SU-DHL-6 (cell line): Measurements from ENCODE around the gene MAP3K4.

Source experiments
- H2AFZ ChIP-seq: fragments of 200-600 bp; sonication (generic); 2 replicates; pipeline ENCODE4 v1.6.1; 2014; ENCODE audit warnings: low read depth, mild to moderate bottlenecking, moderate library complexity, mixed read lengths, antibody characterized with exemption, low read length; ENCODE audit not compliant: severe bottlenecking
- H3F3A ChIP-seq: fragments of 200-600 bp; shearing (Covaris generic); 2 replicates; pipeline ENCODE4 v1.6.0; 2016; ENCODE audit warnings: antibody characterized with exemption, mild to moderate bottlenecking; ENCODE audit not compliant: insufficient read depth
- H3K27ac ChIP-seq: fragments of 200-600 bp; sonication (generic); 2 replicates; pipeline ENCODE4 v1.5.1; 2016; ENCODE audit warnings: low read depth, mild to moderate bottlenecking, low read length, moderate library complexity, mixed read lengths
- H3K27me3 ChIP-seq: fragments of 200-600 bp; sonication (generic), shearing (Covaris generic); 2 replicates; pipeline ENCODE4 v1.6.0; 2014; ENCODE audit warnings: mild to moderate bottlenecking, low read length
- H3K36me3 ChIP-seq: fragments of 200-600 bp; sonication (generic); 2 replicates; pipeline ENCODE4 v1.6.1; 2014; ENCODE audit warnings: mild to moderate bottlenecking, low read length, mixed read lengths
- H3K4me2 ChIP-seq: fragments of 300-600, 200-600 bp; shearing (Covaris generic), sonication (generic); 2 replicates; pipeline ENCODE4 v1.6.0; 2014; ENCODE audit warnings: low read length, low read depth, mild to moderate bottlenecking; ENCODE audit not compliant: poor library complexity, severe bottlenecking
- H3K4me3 ChIP-seq: fragments of 200-600 bp; sonication (generic); 2 replicates; pipeline ENCODE4 v1.5.1; 2014; ENCODE audit warnings: antibody characterized with exemption, low read length, mild to moderate bottlenecking, mixed read lengths; ENCODE audit not compliant: insufficient read depth, poor library complexity, severe bottlenecking
- H3K79me2 ChIP-seq: fragments of 200-600 bp; sonication (generic); 2 replicates; pipeline ENCODE4 v1.6.1; 2014; ENCODE audit warnings: mild to moderate bottlenecking, low read length, moderate library complexity; ENCODE audit not compliant: insufficient read depth
- H3K9ac ChIP-seq: fragments of 200-600 bp; sonication (generic); 2 replicates; pipeline ENCODE4 v1.7.0; 2014; ENCODE audit warnings: mild to moderate bottlenecking, low read length
- H3K9me2 ChIP-seq: fragments of 200-600 bp; sonication (generic); replicated peaks from 2 replicates; pipeline ENCODE4 v1.6.1; 2014; ENCODE audit warnings: low read length; ENCODE audit not compliant: insufficient read depth
- H3K9me3 ChIP-seq: fragments of 200-600 bp; sonication (generic); 2 replicates; pipeline ENCODE4 v1.6.1; 2014; ENCODE audit warnings: low read length, mixed read lengths; ENCODE audit not compliant: insufficient read depth
- H4K20me1 ChIP-seq: fragments of 200-600 bp; sonication (generic); 2 replicates; pipeline ENCODE4 v1.6.1; 2014; ENCODE audit warnings: low read depth, mild to moderate bottlenecking, antibody characterized with exemption, low read length, moderate library complexity, mixed read lengths
- CTCF ChIP-seq: fragments of 200-600 bp; sonication (generic); IDR thresholded peaks from one replicate; pipeline ENCODE4 v1.5.1; 2017; ENCODE audit warnings: antibody characterized with exemption, mild to moderate bottlenecking, low read length, moderate library complexity; ENCODE audit not compliant: insufficient read depth, poor library complexity, severe bottlenecking
- EZH2phosphoT487 ChIP-seq: fragments of 200-600 bp; sonication (generic), shearing (Covaris generic); conservative IDR thresholded peaks from 2 replicates; pipeline ENCODE4 v1.6.1; 2018; ENCODE audit warnings: mild to moderate bottlenecking, antibody characterized with exemption, low read length, moderate library complexity, mixed read lengths

The MAP3K4 gene

GRCh38 chr6:161135695-161136591, 144.4 kb downstream of the MAP3K4 start:
- H3F3A ChIP-seq: no peaks in the 10 kb centered on the region
- no peaks in the 10 kb centered on the region for H3K27me3 ChIP-seq
- H4K20me1 ChIP-seq: no peaks in the 10 kb centered on the region
- H3K4me2 ChIP-seq: no peak overlapping the region
- TF ChIP-seq EZH2phosphoT487 (no peak), CTCF (no peak)
- H3K79me2 ChIP-seq: no peaks in the 10 kb centered on the region
- no peak overlapping the region for H2AFZ ChIP-seq
- H3K4me3 ChIP-seq: no peak overlapping the region
- no peaks in the 10 kb centered on the region for H3K36me3 ChIP-seq
- no peak overlapping the region for H3K9ac ChIP-seq
- no peaks in the 10 kb centered on the region for H3K9me2 ChIP-seq
- H3K9me3 ChIP-seq: no peaks in the 10 kb centered on the region
- H3K27ac ChIP-seq: no peak overlapping the region

GRCh38 chr6:161136655-161137054, 145.1 kb downstream of the MAP3K4 start:
- no peaks in the 10 kb centered on the region for H3K27me3 ChIP-seq
- no peak overlapping the region for H3K4me2 ChIP-seq
- no peaks in the 10 kb centered on the region for H3K9me3 ChIP-seq
- no peaks in the 10 kb centered on the region for H3K9me2 ChIP-seq
- no peak overlapping the region for H3K9ac ChIP-seq
- no peak overlapping the region for H3K27ac ChIP-seq
- H3F3A ChIP-seq: no peaks in the 10 kb centered on the region
- TF ChIP-seq CTCF (no peak), EZH2phosphoT487 (no peak)
- no peak overlapping the region for H2AFZ ChIP-seq
- H3K36me3 ChIP-seq: no peaks in the 10 kb centered on the region
- no peaks in the 10 kb centered on the region for H3K79me2 ChIP-seq
- no peak overlapping the region for H3K4me3 ChIP-seq
- H4K20me1 ChIP-seq: no peaks in the 10 kb centered on the region

GRCh38 chr6:161137320-161137719, 145.8 kb downstream of the MAP3K4 start:
- H3K36me3 ChIP-seq: no peaks in the 10 kb centered on the region
- H3K9me2 ChIP-seq: no peaks in the 10 kb centered on the region
- no peaks in the 10 kb centered on the region for H3K79me2 ChIP-seq
- H3K27me3 ChIP-seq: no peaks in the 10 kb centered on the region
- no peak overlapping the region for H2AFZ ChIP-seq
- H3K4me2 ChIP-seq: no peak overlapping the region
- H3K9ac ChIP-seq: no peak overlapping the region
- H3K4me3 ChIP-seq: no peak overlapping the region
- no peak overlapping the region for H3K27ac ChIP-seq
- no peaks in the 10 kb centered on the region for H3K9me3 ChIP-seq
- no peaks in the 10 kb centered on the region for H4K20me1 ChIP-seq
- TF ChIP-seq CTCF (no peak), EZH2phosphoT487 (no peak)
- no peaks in the 10 kb centered on the region for H3F3A ChIP-seq
